IPS-15b (cell line): ENCODE data around the gene RELL1.
A peak's percentile ranks its signal among the peaks of the same experiment; 100 is the strongest.

Experiments
- H3K27me3 ChIP-seq: one replicate; pipeline ENCODE4 v1.6.1; 2013; ENCODE audit warnings: low read length; ENCODE audit not compliant: control insufficient read depth, insufficient read depth
- H3K36me3 ChIP-seq: one replicate; pipeline ENCODE4 v1.6.1; 2013; ENCODE audit warnings: low read length; ENCODE audit not compliant: control insufficient read depth, insufficient read depth
- H3K4me1 ChIP-seq: one replicate; pipeline ENCODE4 v1.6.1; 2013; ENCODE audit warnings: mild to moderate bottlenecking, low read length; ENCODE audit not compliant: control insufficient read depth, insufficient read depth
- H3K4me3 ChIP-seq: one replicate; pipeline ENCODE4 v1.5.1; 2013; ENCODE audit warnings: low read depth, low read length
- H3K9ac ChIP-seq: one replicate; pipeline ENCODE4 v1.6.1; 2013; ENCODE audit warnings: low read depth, mild to moderate bottlenecking, low read length
- H3K9me3 ChIP-seq: one replicate; pipeline ENCODE4 v1.6.1; 2013; ENCODE audit warnings: mild to moderate bottlenecking, low read length; ENCODE audit not compliant: control insufficient read depth, insufficient read depth

The RELL1 gene

DNA sequence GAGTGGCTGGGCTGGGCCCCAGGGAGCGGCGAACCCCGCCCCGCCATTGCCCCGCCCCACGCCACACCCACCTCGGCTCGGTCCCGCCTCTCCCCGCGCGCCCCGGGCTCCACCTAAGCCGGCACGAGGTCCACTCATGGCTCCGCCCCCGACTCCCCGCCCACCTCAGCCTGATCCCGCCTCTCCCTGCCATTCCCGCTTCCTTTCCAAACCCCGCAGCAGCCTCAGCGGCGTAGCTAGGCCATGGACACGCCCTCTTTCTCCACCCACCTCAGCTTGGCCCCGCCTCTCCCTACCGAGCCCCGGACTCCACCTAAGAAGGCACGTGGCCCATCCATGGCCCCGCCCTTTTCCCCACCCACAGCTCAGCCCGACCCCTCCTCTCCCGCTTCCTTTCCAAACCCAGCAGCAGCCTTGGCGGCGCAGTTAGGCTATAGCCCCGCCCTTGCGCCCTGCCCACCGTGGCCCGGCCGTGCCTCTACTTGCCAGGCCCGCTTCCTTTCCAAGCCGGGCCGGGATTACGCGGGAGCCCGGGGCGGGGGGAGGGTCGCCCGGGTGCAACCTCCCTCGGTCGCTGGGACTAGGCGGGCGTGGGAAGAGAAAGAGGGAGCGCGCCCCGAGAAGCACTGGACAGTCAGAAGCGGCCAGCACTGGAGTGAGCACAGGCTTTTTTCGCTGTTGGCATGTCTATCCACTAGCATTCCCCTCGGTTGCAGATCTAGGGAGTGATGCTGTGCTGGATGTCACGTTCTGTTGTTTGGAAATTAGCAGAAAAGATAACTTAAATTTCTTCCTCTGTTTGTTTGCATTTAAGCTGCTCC, at the start of gene RELL1:
Gene RELL1 (minus strand): TSS at position 4 of the 821 bp plus-strand sequence. CDS start 89 bp downstream, outside the sequence.
- peak within 1 kb of the TSS; percentile 82 for H3K4me3 ChIP-seq
- H3K36me3 ChIP-seq, result no peaks in the 10 kb centered on the region
- peaks cover 20% of the 10 kb centered on the region for H3K27me3 ChIP-seq
- no peaks in the 10 kb centered on the region for H3K9me3 ChIP-seq
- H3K4me1 ChIP-seq, result peaks cover 11% of the 10 kb centered on the region
- H3K9ac ChIP-seq, result peak within 1 kb of the TSS; percentile 27

DNA sequence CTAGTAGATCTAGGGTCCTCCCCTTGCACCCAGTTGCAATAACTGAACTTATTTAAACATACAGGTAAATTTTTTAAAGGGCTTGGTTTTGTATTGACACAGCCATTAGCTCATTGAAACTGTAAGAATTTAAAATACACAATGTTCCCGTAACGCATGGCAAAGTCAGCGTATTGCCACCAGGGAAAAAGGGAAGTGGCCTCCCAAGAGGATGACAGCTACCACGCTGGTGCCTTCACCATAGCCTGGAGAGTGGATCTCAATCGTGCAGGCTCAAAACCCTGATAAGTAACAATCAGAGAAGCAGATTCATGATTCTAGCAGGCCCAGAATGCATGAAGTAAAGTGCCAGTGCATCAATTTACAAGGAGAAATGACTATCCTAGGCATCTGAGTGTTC, 49.4 kb upstream of the RELL1 start:
- no peaks in the 10 kb centered on the region for H3K27me3 ChIP-seq
- no peak overlapping the region for H3K4me3 ChIP-seq
- H3K36me3 ChIP-seq, result no peaks in the 10 kb centered on the region
- no peaks in the 10 kb centered on the region for H3K4me1 ChIP-seq
- H3K9me3 ChIP-seq, result no peaks in the 10 kb centered on the region
- H3K9ac ChIP-seq, result no peak overlapping the region

- H3K36me3 ChIP-seq, result no peaks in the 10 kb centered on the region
- no peaks in the 10 kb centered on the region for H3K9me3 ChIP-seq
- no peaks in the 10 kb centered on the region for H3K4me1 ChIP-seq
- H3K9ac ChIP-seq, result no peak overlapping the region
- H3K4me3 ChIP-seq, result no peak overlapping the region
- H3K27me3 ChIP-seq, result no peaks in the 10 kb centered on the region
Observed at GRCh38 chr4:37734989-37735388, 48.8 kb upstream of the RELL1 start.

DNA sequence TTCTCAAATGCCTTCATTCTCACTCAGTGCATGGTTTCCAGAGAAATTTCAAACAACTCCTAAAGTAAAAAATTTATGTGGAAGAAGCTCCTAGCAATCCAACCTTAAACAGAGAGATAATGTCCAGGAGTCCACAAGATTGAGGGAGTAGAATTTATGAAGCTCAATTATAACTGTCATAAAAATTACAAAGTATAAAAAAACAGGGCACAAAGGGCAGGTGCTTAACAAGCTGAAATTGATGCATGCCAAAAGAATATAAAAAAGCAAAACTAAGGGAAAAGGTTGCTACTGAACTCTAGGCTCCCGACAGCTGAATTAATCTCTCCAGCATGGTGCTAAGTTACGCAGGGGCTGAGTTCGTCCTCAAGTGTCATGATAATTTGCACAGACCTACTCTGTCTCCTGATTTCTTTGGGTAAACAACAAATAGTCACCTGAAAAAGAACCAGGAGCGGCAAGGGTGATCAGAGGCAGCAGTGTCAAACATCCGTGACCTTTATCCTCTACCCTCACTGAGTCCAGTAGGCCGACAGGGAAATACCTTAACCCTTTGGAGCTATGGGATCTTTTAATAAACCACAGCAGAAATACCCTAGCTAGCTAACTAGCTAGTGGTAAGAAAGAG, 47.2 kb upstream of the RELL1 start:
- H3K27me3 ChIP-seq, result no peaks in the 10 kb centered on the region
- H3K4me3 ChIP-seq, result no peak overlapping the region
- H3K36me3 ChIP-seq, result no peaks in the 10 kb centered on the region
- H3K9me3 ChIP-seq, result no peaks in the 10 kb centered on the region
- H3K4me1 ChIP-seq, result peaks cover 8% of the 10 kb centered on the region
- no peak overlapping the region for H3K9ac ChIP-seq

DNA sequence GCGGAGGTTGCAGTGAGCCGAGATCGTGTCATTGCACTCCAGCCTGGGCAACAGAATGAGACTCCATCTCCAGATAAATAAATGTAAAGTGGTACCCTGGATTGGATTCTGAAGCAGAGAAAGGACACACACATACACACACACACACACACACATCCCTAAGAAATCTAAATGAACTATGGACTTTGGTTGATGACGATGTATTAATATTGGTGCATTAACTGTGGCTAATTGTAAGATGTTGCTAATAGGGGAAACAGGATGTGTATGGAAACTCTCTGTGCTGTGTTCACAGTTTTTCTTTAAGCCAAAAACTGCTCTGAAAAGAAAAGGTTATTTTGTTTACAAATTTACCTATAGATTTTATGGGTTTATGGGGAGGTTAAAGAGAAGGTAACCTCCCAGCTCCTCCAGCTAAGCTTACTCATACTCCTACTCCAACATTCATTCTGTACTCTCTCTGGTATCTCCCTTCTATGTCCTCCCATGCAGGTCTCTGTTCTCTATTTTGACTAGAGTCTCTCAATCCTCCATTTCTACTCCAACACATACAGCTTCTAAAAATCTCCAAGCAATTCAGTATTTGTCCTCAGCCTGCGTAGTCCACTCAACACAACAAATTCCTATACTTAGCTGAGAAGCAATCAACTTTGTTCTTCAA, 46.5 kb upstream of the RELL1 start:
- Histone ChIP-seq H3K36me3 (no peaks in the 10 kb centered on the region), H3K9ac (no peak overlapping the region), H3K9me3 (no peaks in the 10 kb centered on the region), H3K4me1 (peaks cover 8% of the 10 kb centered on the region), H3K27me3 (no peaks in the 10 kb centered on the region), H3K4me3 (no peak overlapping the region)

GRCh38 chr4:37729649-37730004, 43.5 kb upstream of the RELL1 start:
- no peaks in the 10 kb centered on the region for H3K27me3 ChIP-seq
- no peaks in the 10 kb centered on the region for H3K36me3 ChIP-seq
- no peak overlapping the region for H3K4me3 ChIP-seq
- H3K9ac ChIP-seq, result no peak overlapping the region
- peaks cover 8% of the 10 kb centered on the region for H3K4me1 ChIP-seq
- no peaks in the 10 kb centered on the region for H3K9me3 ChIP-seq

GRCh38 chr4:37728064-37728463, 41.9 kb upstream of the RELL1 start:
- Histone ChIP-seq H3K9ac (no peak overlapping the region), H3K9me3 (no peaks in the 10 kb centered on the region), H3K27me3 (no peaks in the 10 kb centered on the region), H3K4me1 (peaks cover 8% of the 10 kb centered on the region), H3K4me3 (no peak overlapping the region), H3K36me3 (no peaks in the 10 kb centered on the region)

GRCh38 chr4:37727635-37728034, 41.5 kb upstream of the RELL1 start:
- no peaks in the 10 kb centered on the region for H3K36me3 ChIP-seq
- no peaks in the 10 kb centered on the region for H3K27me3 ChIP-seq
- peaks cover 8% of the 10 kb centered on the region for H3K4me1 ChIP-seq
- H3K9me3 ChIP-seq, result no peaks in the 10 kb centered on the region
- H3K9ac ChIP-seq, result no peak overlapping the region
- H3K4me3 ChIP-seq, result no peak overlapping the region

- Histone ChIP-seq H3K36me3 (no peaks in the 10 kb centered on the region), H3K9ac (no peak overlapping the region), H3K4me3 (no peak overlapping the region), H3K27me3 (no peaks in the 10 kb centered on the region), H3K4me1 (peaks cover 8% of the 10 kb centered on the region), H3K9me3 (no peaks in the 10 kb centered on the region)
Observed at GRCh38 chr4:37726666-37727065, 40.5 kb upstream of the RELL1 start.

- Histone ChIP-seq H3K36me3 (no peaks in the 10 kb centered on the region), H3K9me3 (no peaks in the 10 kb centered on the region), H3K4me3 (no peak overlapping the region), H3K27me3 (no peaks in the 10 kb centered on the region), H3K9ac (no peak overlapping the region), H3K4me1 (peaks cover 8% of the 10 kb centered on the region)
Observed at GRCh38 chr4:37725718-37726117, 39.5 kb upstream of the RELL1 start.

DNA sequence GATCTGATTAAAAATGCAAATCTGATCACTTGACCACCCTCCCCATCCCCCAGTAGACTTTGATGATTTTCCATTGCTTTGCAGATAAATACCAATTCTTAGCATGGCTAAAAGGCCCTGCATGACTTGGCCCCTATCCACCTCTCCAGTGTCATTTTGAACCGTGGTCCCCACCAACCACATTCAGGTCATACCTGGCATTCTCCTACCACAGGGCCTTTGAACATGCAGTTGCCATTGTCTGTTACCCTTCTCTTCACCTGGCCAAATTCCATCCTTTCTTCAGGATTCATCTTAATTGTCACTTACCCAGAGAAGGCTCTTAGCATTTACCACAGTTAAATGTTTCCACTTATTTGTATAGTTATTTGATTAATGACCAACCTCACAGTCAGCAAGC, 36.9 kb upstream of the RELL1 start:
- Histone ChIP-seq H3K36me3 (no peaks in the 10 kb centered on the region), H3K9ac (no peak overlapping the region), H3K27me3 (no peaks in the 10 kb centered on the region), H3K4me1 (no peaks in the 10 kb centered on the region), H3K9me3 (no peaks in the 10 kb centered on the region), H3K4me3 (no peak overlapping the region)
